Gastroesophageal sphincter (tissue), 4 donors: ENCODE data around the gene SRM. TPM values are rescaled to one million over a fixed set of nuclear protein-coding genes. Genes with fewer than 3 reads are reported as not detected.

ENCODE experiments used
- ATAC-seq: fragments of 150-250 bp; one replicate; pipeline ENCODE4 v1.9.1; 2016; ENCODE audit warnings: mild to moderate bottlenecking, moderate library complexity
- H3K27ac ChIP-seq, 4 donors: fragments of 200-600 bp; sonication (generic) in 3 of 4; 1 replicate in 3 of 4; 2 replicates in 1 of 4; pipeline ENCODE4 v1.5.1; 2016 to 2019
- H3K27me3 ChIP-seq: fragments of 200-600 bp; sonication (generic); one replicate; pipeline ENCODE4 v1.5.1; 2019
- H3K36me3 ChIP-seq, 2 donors: fragments of 200-600 bp; sonication (generic); one replicate each; pipeline ENCODE4 v1.5.1; 2019; ENCODE audit warnings: control low read depth in 1 of 2
- H3K4me1 ChIP-seq, 3 donors: fragments of 200-600 bp; sonication (generic); 1 replicate in 2 of 3; 2 replicates in 1 of 3; pipeline ENCODE4 v1.5.1; 2016 to 2019; ENCODE audit warnings: control low read depth in 2 of 3
- H3K4me3 ChIP-seq, 2 donors: fragments of 200-600 bp; sonication (generic); one replicate each; pipeline ENCODE4 v1.5.1; 2019; ENCODE audit warnings: mild to moderate bottlenecking in 1 of 2, moderate library complexity in 1 of 2
- H3K9me3 ChIP-seq, 3 donors: fragments of 200-600 bp; sonication (generic); one replicate each; pipeline ENCODE4 v1.5.1; 2017 to 2019; ENCODE audit warnings: control low read depth in 2 of 3
- EP300 ChIP-seq: sonication (generic); formaldehyde crosslinking; IDR thresholded peaks from one replicate; pipeline ENCODE4 v1.6.1; 2017; ENCODE audit warnings: antibody characterized with exemption, mild to moderate bottlenecking
- POLR2A ChIP-seq, 2 donors: fragments of 450-650 bp; IDR thresholded peaks; one replicate each; pipeline ENCODE4 v1.6.1; 2017; ENCODE audit warnings: antibody characterized with exemption in 2 of 2, mild to moderate bottlenecking in 2 of 2, moderate library complexity in 1 of 2
- POLR2AphosphoS5 ChIP-seq: sonication (generic); formaldehyde crosslinking; IDR thresholded peaks from one replicate; pipeline ENCODE4 v1.6.1; 2017; ENCODE audit warnings: antibody characterized with exemption
- WGBS, 2 donors: methylation state at CpG; one replicate each; pipeline ENCODE4 v1.1.5; 2018; ENCODE audit warnings: low coverage in 1 of 2; 5-methylcytosine and 5-hydroxymethylcytosine counted together
- total RNA-seq, 4 donors: library from RNA; depleted of rRNA; stranded (reverse); fragments of >200 nt; gene quantifications; one replicate each; pipeline ENCODE4 v1.1.0, GENCODE V29; 2016
- TF ChIP-seq, protein P1 (sequence below), 4 experiments: fragments of 200-600 bp in 2 of 4; fragments of 450-650 bp in 2 of 4; sonication (generic) in 1 of 4; IDR thresholded peaks; one replicate each; pipeline ENCODE4 v1.5.1; 2017 to 2019; ENCODE audit warnings: antibody characterized with exemption in 4 of 4, mild to moderate bottlenecking in 2 of 4, moderate library complexity in 2 of 4

SRM gene
- total RNA-seq, 4 donors from 2014 or later, result 29.3 to 54.0 (median 34.1) TPM

- WGBS, 2 donors, result 88 to 91% methylated on average over 5 to 10 of the region's 10 CpGs
- Histone ChIP-seq H3K36me3 (peaks cover 0 to 37% of the 10 kb centered on the region in 2 donors), H3K4me3 (no peak overlapping the region), H3K27me3 (no peaks in the 10 kb centered on the region), H3K4me1 (no peaks in the 10 kb centered on the region), H3K27ac (no peak overlapping the region), H3K9me3 (no peaks in the 10 kb centered on the region)
- TF ChIP-seq EP300, result no peak
- TF ChIP-seq, protein P1, sequence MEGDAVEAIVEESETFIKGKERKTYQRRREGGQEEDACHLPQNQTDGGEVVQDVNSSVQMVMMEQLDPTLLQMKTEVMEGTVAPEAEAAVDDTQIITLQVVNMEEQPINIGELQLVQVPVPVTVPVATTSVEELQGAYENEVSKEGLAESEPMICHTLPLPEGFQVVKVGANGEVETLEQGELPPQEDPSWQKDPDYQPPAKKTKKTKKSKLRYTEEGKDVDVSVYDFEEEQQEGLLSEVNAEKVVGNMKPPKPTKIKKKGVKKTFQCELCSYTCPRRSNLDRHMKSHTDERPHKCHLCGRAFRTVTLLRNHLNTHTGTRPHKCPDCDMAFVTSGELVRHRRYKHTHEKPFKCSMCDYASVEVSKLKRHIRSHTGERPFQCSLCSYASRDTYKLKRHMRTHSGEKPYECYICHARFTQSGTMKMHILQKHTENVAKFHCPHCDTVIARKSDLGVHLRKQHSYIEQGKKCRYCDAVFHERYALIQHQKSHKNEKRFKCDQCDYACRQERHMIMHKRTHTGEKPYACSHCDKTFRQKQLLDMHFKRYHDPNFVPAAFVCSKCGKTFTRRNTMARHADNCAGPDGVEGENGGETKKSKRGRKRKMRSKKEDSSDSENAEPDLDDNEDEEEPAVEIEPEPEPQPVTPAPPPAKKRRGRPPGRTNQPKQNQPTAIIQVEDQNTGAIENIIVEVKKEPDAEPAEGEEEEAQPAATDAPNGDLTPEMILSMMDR (IDR thresholded peaks at IDR 0.05), result no peak
- TF ChIP-seq POLR2A (IDR thresholded peaks at IDR 0.05), result no peak
- TF ChIP-seq POLR2AphosphoS5, result no peak
- ATAC-seq, result no peak
These were observed 28.1 kb downstream of the SRM start for GRCh38 chr1:11031624-11032262.

GRCh38 chr1:11030865-11031264 is 29.0 kb downstream of the SRM start:
- Histone ChIP-seq H3K4me3 (no peak overlapping the region), H3K27ac (no peak overlapping the region), H3K4me1 (no peaks in the 10 kb centered on the region), H3K36me3 (peaks cover 0 to 45% of the 10 kb centered on the region in 2 donors), H3K27me3 (no peaks in the 10 kb centered on the region), H3K9me3 (no peaks in the 10 kb centered on the region)
- WGBS, 2 donors, result 40 to 53% methylated on average over 1 to 4 of the region's 9 CpGs
- TF ChIP-seq POLR2AphosphoS5, result no peak
- TF ChIP-seq, protein P1 (IDR thresholded peaks at IDR 0.05), result no peak
- TF ChIP-seq POLR2A (IDR thresholded peaks at IDR 0.05), result no peak
- no peak for TF ChIP-seq EP300
- no peak for ATAC-seq

- no peaks in the 10 kb centered on the region for H3K9me3 ChIP-seq
- H3K4me1 ChIP-seq, result peaks cover 0 to 13% (median 0%) of the 10 kb centered on the region in 3 donors
- no peak overlapping the region for H3K27ac ChIP-seq
- TF ChIP-seq EP300, result no peak
- no peak for TF ChIP-seq POLR2A (IDR thresholded peaks at IDR 0.05)
- TF ChIP-seq POLR2AphosphoS5, result no peak
- TF ChIP-seq, protein P1 (IDR thresholded peaks at IDR 0.05), result no peak
- H3K27me3 ChIP-seq, result no peaks in the 10 kb centered on the region
- ATAC-seq, result no peak
- H3K4me3 ChIP-seq, result no peak overlapping the region
- peaks cover 0 to 74% of the 10 kb centered on the region in 2 donors for H3K36me3 ChIP-seq
- WGBS, 2 donors, result 93 to 100% methylated on average over 3 of the region's 3 CpGs
These were observed 31.8 kb downstream of the SRM start for GRCh38 chr1:11028018-11028417.

GRCh38 chr1:11027316-11027715 is 32.5 kb downstream of the SRM start:
- 46 to 58% methylated on average over 5 to 6 of the region's 6 CpGs for WGBS, 2 donors
- TF ChIP-seq POLR2A (IDR thresholded peaks at IDR 0.05), result no peak
- no peak overlapping the region for H3K27ac ChIP-seq
- H3K36me3 ChIP-seq, result peaks cover 2 to 81% of the 10 kb centered on the region in 2 donors
- H3K4me1 ChIP-seq, result peaks cover 0 to 13% (median 0%) of the 10 kb centered on the region in 3 donors
- H3K4me3 ChIP-seq, result no peak overlapping the region
- no peaks in the 10 kb centered on the region for H3K27me3 ChIP-seq
- H3K9me3 ChIP-seq, result no peaks in the 10 kb centered on the region
- no peak for ATAC-seq

GRCh38 chr1:11026903-11027302 is 32.9 kb downstream of the SRM start:
- no peak for TF ChIP-seq POLR2AphosphoS5
- TF ChIP-seq POLR2A (IDR thresholded peaks at IDR 0.05), result no peak
- TF ChIP-seq, protein P1 (IDR thresholded peaks at IDR 0.05), result no peak
- TF ChIP-seq EP300, result no peak
- 84 to 90% methylated on average over 5 of the region's 5 CpGs for WGBS, 2 donors
- H3K4me1 ChIP-seq, result peaks cover 0 to 13% (median 0%) of the 10 kb centered on the region in 3 donors
- no peak for ATAC-seq
- H3K36me3 ChIP-seq, result peaks cover 6 to 85% of the 10 kb centered on the region in 2 donors
- no peak overlapping the region for H3K4me3 ChIP-seq
- H3K9me3 ChIP-seq, result no peaks in the 10 kb centered on the region
- H3K27me3 ChIP-seq, result no peaks in the 10 kb centered on the region
- no peak overlapping the region for H3K27ac ChIP-seq
